Activated CD4-positive, alpha-beta T cell treated with anti-CD3 and anti-CD28 coated beads for 36 hours (primary cell): ENCODE measurements around the gene NR2C1. TPM values are rescaled to one million over a fixed set of nuclear protein-coding genes. Genes with fewer than 3 reads are reported as not detected.
"Not testable (repeated sequence)": the region's sequence is repeated elsewhere in the genome, so short reads cannot be mapped to it uniquely, and the experiment has no call there.

Experiments used
- ATAC-seq: fragments of 200-7000 bp; cut with Tn5 transposase; one replicate; pipeline ENCODE4 v1.10.0; 2021; ENCODE audit warnings: mild to moderate bottlenecking, moderate library complexity
- CTCF ChIA-PET: fragments of 350-600 bp; sonication (Branson Sonifier 250); formaldehyde crosslinking; loops from one replicate; lab custom pipeline; 2021; ENCODE audit warnings: antibody characterized with exemption; lab: Charles Lee
- POLR2A ChIA-PET: fragments of 350-600 bp; sonication (Branson Sonifier 250); formaldehyde crosslinking; loops from one replicate; lab custom pipeline; 2021; ENCODE audit warnings: antibody characterized with exemption, inconsistent platforms; lab: Charles Lee
- DNase-seq: peaks from one replicate; pipeline ENCODE4 v3.0.0-alpha.2; 2020
- H3K27ac Mint-ChIP-seq: one replicate; pipeline ENCODE4 v1.8.0; 2021; ENCODE audit warnings: mixed read lengths
- H3K27me3 Mint-ChIP-seq: one replicate; pipeline ENCODE4 v1.8.0; 2021; ENCODE audit warnings: mixed read lengths
- H3K36me3 Mint-ChIP-seq: one replicate; pipeline ENCODE4 v1.8.0; 2021; ENCODE audit warnings: low read depth, mixed read lengths
- H3K4me1 Mint-ChIP-seq: one replicate; pipeline ENCODE4 v1.8.0; 2021; ENCODE audit warnings: mixed read lengths
- H3K4me3 Mint-ChIP-seq: one replicate; pipeline ENCODE4 v1.8.0; 2021; ENCODE audit warnings: mild to moderate bottlenecking, moderate library complexity, mixed read lengths
- H3K9me3 Mint-ChIP-seq: one replicate; pipeline ENCODE4 v1.8.0; 2021; ENCODE audit warnings: low read depth, mixed read lengths
- intact Hi-C, 2 experiments: fragments of 100-400 bp; cut with DNase I in 1 of 2; cut with micrococcal nuclease in 1 of 2; formaldehyde crosslinking; loops; one replicate each; pipeline versions ENCODE4 v1.14.2 to v1.15.1; 2022 to 2024; cut with DNase I, micrococcal nuclease
- total RNA-seq, 2 experiments: library from RNA; stranded (reverse); gene quantifications; one replicate each; pipeline ENCODE4 v1.2.3, GENCODE V29; 2021

The NR2C1 gene
- total RNA-seq, 2 experiments from 2014 or later: 27.6 to 39.3 TPM

GRCh38 chr12:95104919-95105452, 31.6 kb upstream of the NR2C1 start:
- Mint-ChIP-seq H3K4me1 (peaks cover 14% of the 10 kb centered on the region), H3K9me3 (no peaks in the 10 kb centered on the region), H3K27ac (no peak overlapping the region), H3K27me3 (no peaks in the 10 kb centered on the region), H3K4me3 (no peak overlapping the region), H3K36me3 (no peaks in the 10 kb centered on the region)
- ATAC-seq (no peak), DNase-seq (no peak)
- ChIA-PET POLR2A (no interaction called here), CTCF (interaction anchor here (1.4 kb wide), 1 partner anchor 12 kb away, joined by 7 read pairs; no protein-coding TSS in a partner anchor)
- intact Hi-C loops: loop anchor here (5.0 kb wide), 2 partner anchors 112 to 367 kb away; partner anchors contain the start of genes FGD6 (in 2 of the 2), VEZT (in 2 of the 2) and METAP2 (in 1 of the 2)

GRCh38 chr12:95102916-95103671, 29.7 kb upstream of the NR2C1 start:
- Mint-ChIP-seq H3K4me3 (no peak overlapping the region), H3K36me3 (no peaks in the 10 kb centered on the region), H3K27me3 (no peaks in the 10 kb centered on the region), H3K4me1 (peaks cover 14% of the 10 kb centered on the region), H3K27ac (peak overlapping the region; percentile 38), H3K9me3 (no peaks in the 10 kb centered on the region)
- DNase-seq: peak; percentile 68
- intact Hi-C loops: loop anchor here (1.0 to 5.0 kb wide), 4 partner anchors 30 to 369 kb away; partner anchors contain the start of genes FGD6 (in 2 of the 2), NR2C1 (in 2 of the 2), VEZT (in 2 of the 2) and METAP2 (in 1 of the 2)
- POLR2A ChIA-PET: no interaction called here
- CTCF ChIA-PET: interaction anchor here (0.6 kb wide), 1 partner anchor 20 kb away, joined by 4 read pairs; no protein-coding TSS in a partner anchor
- peak; percentile 99 for ATAC-seq

GRCh38 chr12:95101957-95102356, 28.5 kb upstream of the NR2C1 start:
- intact Hi-C loops: loop anchor here (5.0 kb wide), 2 partner anchors 115 to 370 kb away; partner anchors contain the start of genes FGD6 (in 2 of the 2), VEZT (in 2 of the 2) and METAP2 (in 1 of the 2)
- DNase-seq, H3K36me3 Mint-ChIP-seq, H3K9me3 Mint-ChIP-seq, ATAC-seq, H3K27ac Mint-ChIP-seq, H3K4me3 Mint-ChIP-seq, H3K27me3 Mint-ChIP-seq: not testable (repeated sequence)
- CTCF ChIA-PET: interaction anchor here (1.0 kb wide), 1 partner anchor 236 kb away, joined by 3 read pairs; no protein-coding TSS in a partner anchor
- peaks cover 14% of the 10 kb centered on the region for H3K4me1 Mint-ChIP-seq
- POLR2A ChIA-PET: interaction anchor here (0.5 kb wide), 1 partner anchor 1353 kb away, joined by 5 read pairs; no protein-coding TSS in a partner anchor

GRCh38 chr12:95100264-95101190, 27.1 kb upstream of the NR2C1 start:
- ChIA-PET CTCF (interaction anchor here (0.6 to 1.5 kb wide), 5 partner anchors 13 to 238 kb away, joined by 3 to 5 read pairs (median 3); partner anchors contain the start of gene NR2C1), POLR2A (interaction anchor here (0.6 kb wide), 1 partner anchor 36 kb away, joined by 3 read pairs; no protein-coding TSS in a partner anchor)
- Mint-ChIP-seq H3K4me3 (no peak overlapping the region), H3K4me1 (peaks cover 14% of the 10 kb centered on the region), H3K36me3 (no peaks in the 10 kb centered on the region), H3K27me3 (no peaks in the 10 kb centered on the region), H3K9me3 (no peaks in the 10 kb centered on the region), H3K27ac (no peak overlapping the region)
- intact Hi-C loops: loop anchor here (5.0 kb wide), 2 partner anchors 117 to 372 kb away; partner anchors contain the start of genes FGD6 (in 2 of the 2), VEZT (in 2 of the 2) and METAP2 (in 1 of the 2)
- DNase-seq (no peak), ATAC-seq (no peak)

- intact Hi-C loops: no loop called here
- no peak overlapping the region for H3K4me3 Mint-ChIP-seq
- H3K9me3 Mint-ChIP-seq: no peaks in the 10 kb centered on the region
- DNase-seq (no peak), ATAC-seq (no peak)
- ChIA-PET POLR2A (no interaction called here), CTCF (interaction anchor here (1.5 kb wide), 1 partner anchor 18 kb away, joined by 5 read pairs; no protein-coding TSS in a partner anchor)
- H3K4me1 Mint-ChIP-seq: peaks cover 14% of the 10 kb centered on the region
- H3K27ac Mint-ChIP-seq: no peak overlapping the region
- no peaks in the 10 kb centered on the region for H3K27me3 Mint-ChIP-seq
- no peaks in the 10 kb centered on the region for H3K36me3 Mint-ChIP-seq
Measured at GRCh38 chr12:95099270-95099790, 25.9 kb upstream of the NR2C1 start.

GRCh38 chr12:95096852-95097251, 23.4 kb upstream of the NR2C1 start:
- no peak overlapping the region for H3K27ac Mint-ChIP-seq
- H3K4me3 Mint-ChIP-seq: no peak overlapping the region
- ATAC-seq (no peak), DNase-seq (no peak)
- ChIA-PET POLR2A (no interaction called here), CTCF (no interaction called here)
- H3K36me3 Mint-ChIP-seq: no peaks in the 10 kb centered on the region
- H3K9me3 Mint-ChIP-seq: no peaks in the 10 kb centered on the region
- no peaks in the 10 kb centered on the region for H3K4me1 Mint-ChIP-seq
- H3K27me3 Mint-ChIP-seq: no peaks in the 10 kb centered on the region
- intact Hi-C loops: no loop called here

- POLR2A ChIA-PET: no interaction called here
- DNase-seq: no peak
- no peak overlapping the region for H3K27ac Mint-ChIP-seq
- no peak overlapping the region for H3K4me3 Mint-ChIP-seq
- no peaks in the 10 kb centered on the region for H3K27me3 Mint-ChIP-seq
- intact Hi-C loops: no loop called here
- H3K4me1 Mint-ChIP-seq: no peaks in the 10 kb centered on the region
- CTCF ChIA-PET: no interaction called here
- H3K9me3 Mint-ChIP-seq: no peaks in the 10 kb centered on the region
- no peak for ATAC-seq
- H3K36me3 Mint-ChIP-seq: no peaks in the 10 kb centered on the region
Measured at GRCh38 chr12:95096378-95096777, 23.0 kb upstream of the NR2C1 start.

- CTCF ChIA-PET, H3K36me3 Mint-ChIP-seq, ATAC-seq, POLR2A ChIA-PET, H3K4me3 Mint-ChIP-seq, intact Hi-C loops, H3K4me1 Mint-ChIP-seq, H3K27ac Mint-ChIP-seq, H3K27me3 Mint-ChIP-seq, H3K9me3 Mint-ChIP-seq, DNase-seq: not testable (repeated sequence)
Measured at GRCh38 chr12:95095866-95096265, 22.4 kb upstream of the NR2C1 start.

- H3K9me3 Mint-ChIP-seq: no peaks in the 10 kb centered on the region
- H3K4me3 Mint-ChIP-seq: no peak overlapping the region
- no peak overlapping the region for H3K27ac Mint-ChIP-seq
- POLR2A ChIA-PET: no interaction called here
- ATAC-seq: no peak
- CTCF ChIA-PET: interaction anchor here (1.3 kb wide), 1 partner anchor 10 kb away, joined by 3 read pairs; no protein-coding TSS in a partner anchor
- H3K27me3 Mint-ChIP-seq: no peaks in the 10 kb centered on the region
- no peak for DNase-seq
- H3K4me1 Mint-ChIP-seq: peaks cover 4% of the 10 kb centered on the region
- intact Hi-C loops: no loop called here
- no peaks in the 10 kb centered on the region for H3K36me3 Mint-ChIP-seq
Measured at GRCh38 chr12:95089462-95089861, 16.0 kb upstream of the NR2C1 start.

GRCh38 chr12:95088379-95088778, 15.0 kb upstream of the NR2C1 start:
- POLR2A ChIA-PET: no interaction called here
- no peaks in the 10 kb centered on the region for H3K36me3 Mint-ChIP-seq
- DNase-seq (no peak), ATAC-seq (no peak)
- no peaks in the 10 kb centered on the region for H3K9me3 Mint-ChIP-seq
- H3K4me1 Mint-ChIP-seq: peaks cover 4% of the 10 kb centered on the region
- CTCF ChIA-PET: no interaction called here
- no peaks in the 10 kb centered on the region for H3K27me3 Mint-ChIP-seq
- H3K4me3 Mint-ChIP-seq: no peak overlapping the region
- no peak overlapping the region for H3K27ac Mint-ChIP-seq
- intact Hi-C loops: no loop called here
